Coronary artery (tissue), 2 donors: ENCODE data around the gene KRTAP10-5.
A peak's percentile ranks its signal among the peaks of the same experiment; 100 is the strongest.
"Not testable (repeated sequence)": the region's sequence is repeated elsewhere in the genome, so short reads cannot be mapped to it uniquely, and the experiment has no call there.

Source experiments
- DNase-seq: peaks from one replicate; pipeline ENCODE4 v3.0.0-alpha.2; 2017; ENCODE audit warnings: low spot score
- H3K27ac ChIP-seq, 2 donors: fragments of 200-600 bp; sonication (generic); one replicate each; pipeline ENCODE4 v1.5.1; 2016 to 2019
- H3K4me3 ChIP-seq: fragments of 200-600 bp; sonication (generic); 2 replicates; pipeline ENCODE4 v1.5.1; 2016; ENCODE audit warnings: mild to moderate bottlenecking, moderate library complexity
- CTCF ChIP-seq: fragments of 200-600 bp; sonication (generic); IDR thresholded peaks from one replicate; pipeline ENCODE4 v1.5.1; 2019; ENCODE audit warnings: antibody characterized with exemption

The KRTAP10-5 gene

GRCh38 chr21:44555200-44555875 is 25.1 kb downstream of the KRTAP10-5 start:
- Histone ChIP-seq H3K4me3 (no peak overlapping the region), H3K27ac (no peak overlapping the region)
- no peak for TF ChIP-seq CTCF
- no peak for DNase-seq

- Histone ChIP-seq H3K27ac (no peak overlapping the region), H3K4me3 (no peak overlapping the region)
- TF ChIP-seq CTCF = no peak
- DNase-seq = peak; percentile 35
These were observed 27.7 kb downstream of the KRTAP10-5 start for GRCh38 chr21:44552681-44553080.

- no peak for DNase-seq
- TF ChIP-seq CTCF = no peak
- no peak overlapping the region for H3K27ac ChIP-seq
- no peak overlapping the region for H3K4me3 ChIP-seq
These were observed 28.3 kb downstream of the KRTAP10-5 start for GRCh38 chr21:44552136-44552535.

GRCh38 chr21:44551340-44551961 is 29.0 kb downstream of the KRTAP10-5 start, which contains the start of gene KRTAP10-2:
Gene KRTAP10-2, minus strand, starts transcription at chr21:44551505. Its CDS starts 47 bp downstream, at chr21:44551458.
- H3K27ac ChIP-seq = no peak within 1 kb of the TSS
- no peak for TF ChIP-seq CTCF
- peak; percentile 64 for DNase-seq

GRCh38 chr21:44550807-44551206 is 29.6 kb downstream of the KRTAP10-5 start:
- no peak overlapping the region for H3K27ac ChIP-seq
- no peak overlapping the region for H3K4me3 ChIP-seq
- TF ChIP-seq CTCF = no peak
- peak; percentile 57 for DNase-seq

More at GRCh38 chr21:44551340-44551961, 29.0 kb downstream of the KRTAP10-5 start, which contains the start of gene KRTAP10-2:
- no peak within 1 kb of the TSS for H3K4me3 ChIP-seq

GRCh38 chr21:44550285-44550684 is 30.1 kb downstream of the KRTAP10-5 start:
- peak; percentile 56 for DNase-seq
- H3K4me3 ChIP-seq, H3K27ac ChIP-seq: not testable (repeated sequence)

GRCh38 chr21:44549525-44550211 is 30.7 kb downstream of the KRTAP10-5 start:
- H3K4me3 ChIP-seq = no peak overlapping the region
- peak; percentile 21 for DNase-seq
- no peak overlapping the region for H3K27ac ChIP-seq
- TF ChIP-seq CTCF = no peak
